Stimulated activated CD4-positive, alpha-beta T cell treated with anti-CD3 and anti-CD28 coated beads, Interleukin-2, amount 100 ng/mL, for 4 hours (primary cell): Measurements from ENCODE around the gene DPCD.
"Not testable (repeated sequence)": the region's sequence is repeated elsewhere in the genome, so short reads cannot be mapped to it uniquely, and the experiment has no call there.

Experiments
- DNase-seq: peaks from one replicate; pipeline ENCODE4 v3.0.0-alpha.2; 2020; ENCODE audit warnings: low read depth

Gene DPCD

DNA sequence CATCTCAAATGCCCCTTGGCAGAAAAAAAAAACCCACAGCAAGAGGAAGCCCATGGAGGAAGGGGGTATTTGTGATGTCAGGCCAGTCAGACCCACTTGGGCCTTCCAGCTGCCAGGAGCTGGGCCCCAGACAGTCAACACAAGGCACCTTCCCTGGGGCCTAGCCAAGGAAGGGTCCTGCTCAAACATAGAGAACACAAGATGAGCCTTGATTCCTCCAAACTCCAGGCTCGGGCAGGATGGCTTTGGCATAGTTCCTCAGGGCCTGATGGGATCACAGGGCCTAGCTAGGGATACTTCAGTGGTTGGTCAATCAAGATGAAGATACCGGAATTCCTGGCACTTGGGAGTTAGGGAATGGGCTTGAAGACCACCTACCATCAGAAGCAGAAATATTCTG lies 30.8 kb downstream of the DPCD start:
- no peak for DNase-seq

DNA sequence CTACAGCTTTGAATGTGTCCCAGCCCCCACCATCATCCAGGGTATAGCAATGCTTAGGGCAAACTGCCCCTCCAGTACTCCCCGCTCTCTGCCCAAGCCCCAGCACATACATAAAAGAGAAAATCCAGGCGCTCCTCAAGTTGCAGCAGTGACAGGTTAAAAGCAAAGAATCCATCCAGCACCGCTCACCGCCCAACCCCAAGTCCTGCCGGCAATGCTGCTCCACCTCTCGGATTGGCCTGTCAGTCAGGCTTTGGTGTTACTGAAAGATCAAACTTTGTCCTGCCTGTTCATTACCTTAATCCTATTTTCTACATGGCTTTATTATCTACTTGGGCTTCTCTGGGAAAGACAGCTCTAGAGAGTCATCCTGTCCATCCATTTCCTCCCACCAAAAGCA lies 31.9 kb downstream of the DPCD start:
- DNase-seq = no peak

DNA sequence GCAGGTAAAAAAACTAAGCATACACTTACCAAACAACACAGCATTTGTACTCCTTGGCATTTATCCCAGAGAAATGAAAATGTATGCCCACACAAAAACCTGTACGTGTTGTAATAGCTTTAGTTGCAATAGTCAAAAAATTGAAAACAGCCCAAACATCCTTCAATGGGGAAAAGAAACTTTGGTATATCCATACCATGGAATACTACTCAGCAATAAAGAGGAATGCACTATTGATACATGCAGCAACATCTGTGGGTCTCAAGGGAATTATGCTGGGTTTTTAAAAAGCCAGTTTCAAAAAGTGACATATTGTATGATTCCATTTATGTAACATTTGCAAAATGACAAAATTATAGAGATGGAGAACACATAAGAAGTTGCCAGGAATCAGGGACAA lies 35.4 kb downstream of the DPCD start:
- no peak for DNase-seq

DNA sequence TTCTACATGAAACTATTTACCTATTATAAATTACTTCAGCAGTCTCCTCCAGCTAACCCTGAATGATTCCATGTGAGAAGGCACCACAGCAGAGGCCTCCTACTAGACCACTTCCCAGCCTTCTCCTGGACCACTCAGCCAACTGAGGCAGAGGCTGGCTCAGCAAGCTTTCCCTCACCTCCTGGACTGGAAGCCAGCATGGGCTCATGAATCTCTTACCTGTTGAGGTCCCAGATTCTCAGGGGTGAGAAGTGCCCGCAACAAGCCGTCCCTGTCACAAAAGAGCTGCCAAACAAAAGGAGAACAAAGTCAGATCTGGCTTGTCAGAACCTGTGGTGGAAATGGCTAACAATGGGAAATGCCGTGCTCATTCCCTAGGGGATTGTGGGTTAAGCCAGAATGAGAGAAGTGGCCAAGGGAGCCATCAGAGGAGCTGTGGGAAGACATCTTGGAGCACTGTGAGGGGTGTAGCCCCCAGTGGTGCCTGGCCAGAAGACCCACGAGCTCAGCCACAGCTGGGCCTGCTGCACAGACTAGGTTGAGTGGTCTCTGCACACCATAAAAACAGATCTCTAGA lies 36.5 kb downstream of the DPCD start:
- DNase-seq = no peak

DNA sequence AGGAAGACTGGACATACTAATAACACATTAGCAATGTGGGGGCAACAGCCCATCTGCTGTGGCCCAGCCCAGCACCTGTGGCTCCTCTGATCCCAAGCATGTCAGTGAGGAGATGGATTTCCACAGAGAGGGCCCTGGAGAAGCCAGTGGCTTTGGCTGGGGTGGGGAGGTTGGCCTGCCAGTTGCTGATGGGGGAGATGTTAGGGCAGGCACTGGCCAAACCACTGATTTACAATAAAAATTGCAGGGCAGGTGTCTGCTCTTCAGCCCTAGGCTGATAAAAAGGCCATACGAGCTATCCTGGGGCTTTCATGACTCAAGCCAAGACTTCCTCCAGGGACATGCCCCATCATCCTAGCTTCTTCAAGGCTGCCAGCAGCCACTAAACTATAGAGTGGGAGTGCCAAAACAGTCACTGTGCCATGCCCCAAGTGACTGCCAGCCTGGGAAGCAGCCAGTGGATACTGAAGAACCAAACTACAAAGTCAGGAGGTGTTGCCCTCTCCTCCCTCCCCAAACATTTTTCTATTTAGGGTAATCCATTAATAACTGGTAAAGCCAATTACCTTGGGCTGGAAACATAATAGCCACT lies 37.8 kb downstream of the DPCD start:
- DNase-seq = no peak

- DNase-seq = no peak
Measured at GRCh38 chr10:101629837-101630632, 41.9 kb downstream of the DPCD start.

DNA sequence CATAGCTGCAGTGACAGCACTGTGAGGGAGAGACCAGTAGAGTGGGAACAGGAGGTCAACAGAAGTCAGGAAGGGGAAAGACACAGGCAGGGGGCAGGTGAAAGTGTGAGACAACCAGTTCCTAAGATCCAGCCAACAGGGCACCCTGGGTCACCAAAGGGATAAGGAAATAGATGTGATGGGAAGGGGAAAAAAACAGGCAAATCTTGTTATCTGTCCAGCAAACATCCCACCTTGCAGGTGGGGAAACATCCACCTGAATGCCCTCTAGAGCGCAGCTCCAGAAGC lies 42.5 kb downstream of the DPCD start:
- DNase-seq = no peak

DNA sequence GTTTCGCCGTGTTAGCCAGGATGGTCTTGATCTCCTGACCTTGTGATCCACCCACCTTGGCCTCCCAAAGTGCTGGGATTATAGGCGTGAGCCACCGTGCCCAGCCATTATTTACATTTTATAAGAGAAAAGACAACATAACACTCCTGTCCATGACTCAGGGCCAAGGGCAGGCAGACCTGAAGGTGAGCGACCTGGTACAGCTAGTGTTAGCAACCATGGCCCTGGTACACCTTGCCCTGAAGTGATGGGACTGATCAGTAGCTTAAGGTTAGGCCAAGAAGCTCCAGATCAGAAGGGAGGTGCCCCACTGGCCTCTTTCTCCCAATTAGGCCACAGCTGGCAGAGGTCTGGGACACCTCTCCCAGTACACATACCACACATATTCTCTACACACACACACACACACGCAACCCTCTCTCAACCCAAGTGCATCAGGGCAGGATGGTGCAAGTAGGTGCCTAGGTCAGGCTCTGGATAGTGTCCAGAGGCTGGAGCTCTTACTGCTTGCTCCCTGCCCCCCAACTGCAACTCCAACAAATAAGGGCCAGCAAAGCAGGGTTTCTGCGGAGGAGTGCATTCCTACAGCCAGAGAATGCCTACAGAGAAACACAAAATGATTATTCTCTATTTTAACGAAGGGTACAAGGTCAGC lies 43.8 kb downstream of the DPCD start:
- no peak for DNase-seq

- DNase-seq = not testable (repeated sequence)
Measured at GRCh38 chr10:101633510-101633909, 45.4 kb downstream of the DPCD start.

DNA sequence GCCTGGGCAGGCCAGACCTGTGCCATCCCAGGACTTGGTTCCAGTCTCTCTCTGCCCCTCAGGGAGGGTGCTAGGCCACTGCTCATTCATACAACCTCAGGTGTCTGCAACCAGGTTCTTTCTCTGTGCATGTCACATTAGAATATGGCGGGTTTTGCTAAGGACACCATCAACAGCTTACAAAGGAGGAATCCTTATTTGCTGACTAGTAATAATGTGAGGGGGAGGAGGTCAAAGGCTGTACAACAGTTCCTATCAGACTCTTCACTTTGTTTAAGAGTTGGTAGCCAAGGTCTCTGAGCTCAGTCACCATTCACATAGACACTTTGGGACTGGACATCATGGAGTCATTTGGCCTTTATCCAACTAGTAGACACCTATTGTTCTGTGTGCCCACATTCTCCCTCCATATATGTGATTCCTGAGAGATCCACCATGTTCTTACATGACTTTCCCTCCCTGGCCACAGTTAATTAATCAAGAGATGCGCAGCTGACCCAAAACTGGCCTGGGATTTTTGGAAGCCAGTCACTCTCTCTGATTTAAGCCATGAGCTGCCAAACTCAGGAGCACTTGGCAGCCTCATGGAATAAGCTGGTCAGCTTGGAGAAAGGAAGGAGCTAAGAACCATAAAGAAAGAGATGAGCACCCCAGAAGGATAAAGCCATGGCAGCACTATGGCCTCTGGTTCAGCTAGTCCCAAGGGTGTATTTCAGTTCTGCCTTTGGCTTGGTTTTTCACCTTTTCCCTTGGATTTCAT lies 51.2 kb downstream of the DPCD start:
- no peak for DNase-seq

DNA sequence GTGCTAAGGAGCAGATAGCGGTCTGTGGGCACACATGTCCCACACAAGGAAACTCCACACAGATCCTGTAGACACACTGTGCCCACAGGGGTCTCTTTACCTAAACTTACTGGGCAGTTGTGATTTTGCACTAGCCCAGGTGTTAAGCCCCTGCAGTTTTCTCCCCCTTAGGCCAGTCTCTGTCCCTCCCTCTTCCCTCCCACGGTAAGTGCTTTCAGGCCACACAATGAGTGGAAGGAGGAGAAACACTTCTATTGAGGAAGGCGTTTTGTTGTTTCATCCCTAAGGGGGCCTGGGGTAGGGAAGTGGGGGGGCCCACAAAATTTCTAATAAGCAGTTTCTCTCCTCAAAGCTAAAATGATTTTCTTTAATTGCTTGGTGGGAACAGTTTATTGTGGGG lies 55.4 kb downstream of the DPCD start:
- DNase-seq = no peak

DNA sequence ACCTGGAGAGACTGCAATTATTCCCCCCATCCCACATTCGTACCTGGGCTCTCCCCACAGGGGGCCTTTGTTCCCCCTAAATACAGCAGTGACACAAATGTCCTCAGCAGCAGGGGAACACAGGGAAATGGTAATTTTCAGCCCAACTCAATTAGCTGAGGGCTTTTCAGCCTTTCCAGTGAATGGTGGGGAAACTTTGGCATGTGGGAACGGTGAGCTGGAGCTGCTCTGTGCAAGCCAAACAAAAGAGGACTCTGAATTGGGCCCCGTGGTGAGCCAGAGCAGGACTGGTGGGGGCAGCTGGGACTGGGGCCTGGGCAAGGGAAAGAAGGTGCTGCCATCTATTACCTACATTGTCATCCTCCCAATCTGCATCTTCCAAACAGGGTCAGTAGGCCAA lies 55.9 kb downstream of the DPCD start:
- DNase-seq = no peak

DNA sequence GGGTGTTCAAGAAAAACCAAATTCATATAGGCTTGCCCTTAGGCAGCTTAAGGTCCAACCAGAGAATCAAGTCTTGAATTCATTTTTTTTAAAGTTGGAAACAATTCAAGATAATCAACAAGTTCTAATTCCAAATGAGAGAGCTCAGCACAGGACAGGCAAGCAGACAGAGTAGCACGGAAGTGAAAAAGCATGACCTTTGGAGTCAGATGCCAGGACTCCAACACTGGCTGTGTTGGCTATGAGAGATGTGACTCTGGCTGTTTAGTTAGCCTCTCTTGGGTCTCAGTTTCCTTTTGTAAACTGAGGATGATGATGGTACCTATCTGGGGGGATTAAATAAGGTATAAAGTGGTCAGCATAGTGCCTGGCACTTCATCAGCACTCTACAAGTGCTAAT lies 57.5 kb downstream of the DPCD start:
- DNase-seq = no peak

DNA sequence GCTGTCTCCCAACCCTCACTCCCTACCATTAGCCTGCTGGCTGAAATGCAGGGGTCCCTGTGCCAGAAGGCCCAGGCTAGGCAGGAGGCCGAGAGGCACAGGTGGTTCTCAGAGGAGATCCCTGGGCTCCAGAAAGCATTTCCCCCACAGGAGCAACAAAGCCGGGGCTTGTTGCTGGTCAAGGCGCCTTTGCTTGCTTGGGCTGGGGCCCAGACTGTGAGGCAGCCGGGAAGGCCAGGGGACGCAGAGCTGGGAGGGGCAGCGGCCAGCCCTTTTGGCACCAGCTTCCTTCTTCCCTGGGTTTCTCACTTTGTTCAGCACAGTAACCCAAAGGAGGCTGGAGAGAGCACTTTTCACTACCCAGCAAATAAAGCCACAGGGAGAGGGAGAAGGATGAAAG lies 58.2 kb downstream of the DPCD start:
- no peak for DNase-seq

- no peak for DNase-seq
Measured at GRCh38 chr10:101647255-101647654, 59.1 kb downstream of the DPCD start.

DNA sequence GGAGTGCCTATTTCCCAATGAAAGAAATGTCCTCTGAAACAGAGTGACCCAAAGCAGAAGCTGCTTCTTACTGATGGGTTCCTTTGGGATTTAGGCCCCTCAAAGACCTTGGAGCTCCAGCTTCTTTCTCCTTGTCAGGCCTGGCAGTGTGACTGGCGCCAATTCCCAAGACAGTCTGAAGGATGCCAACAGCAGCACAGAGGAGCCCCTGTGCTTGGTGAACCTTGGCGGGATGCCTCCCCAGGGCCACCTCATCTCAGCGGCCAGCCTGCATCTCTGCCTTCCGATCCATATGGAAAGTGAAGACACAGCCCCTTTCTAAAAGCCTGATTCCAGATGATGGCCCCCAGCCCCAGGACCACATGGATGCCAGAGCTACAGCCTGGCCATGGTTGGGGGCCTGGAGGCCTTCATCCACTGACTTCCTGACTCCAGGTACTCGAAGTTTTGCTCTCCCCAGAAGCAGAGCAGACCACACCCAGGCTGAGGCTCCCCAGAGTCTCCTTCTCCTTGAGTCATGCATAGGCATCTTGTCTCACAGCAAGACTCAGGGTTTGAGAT lies 61.5 kb downstream of the DPCD start:
- DNase-seq = no peak

DNA sequence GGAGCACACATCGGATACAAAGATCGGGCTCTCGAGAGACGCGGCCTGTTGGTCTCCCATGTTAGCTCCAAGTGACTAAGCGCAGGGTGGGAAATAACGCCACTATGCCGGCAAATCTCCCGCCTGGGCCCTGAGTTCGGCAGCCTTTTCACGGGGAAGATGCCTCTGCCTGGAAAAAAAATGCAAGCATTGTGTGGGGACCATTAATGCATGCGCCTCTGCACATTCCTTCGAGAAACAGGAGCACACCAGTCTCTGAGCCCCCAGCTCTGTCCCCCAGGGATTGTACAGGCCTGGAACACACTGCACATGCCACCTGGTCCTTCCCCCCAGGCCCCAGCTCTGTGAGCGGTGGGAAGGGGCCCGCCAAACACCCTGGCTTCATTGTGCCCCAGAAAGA lies 62.7 kb downstream of the DPCD start:
- DNase-seq = no peak

DNA sequence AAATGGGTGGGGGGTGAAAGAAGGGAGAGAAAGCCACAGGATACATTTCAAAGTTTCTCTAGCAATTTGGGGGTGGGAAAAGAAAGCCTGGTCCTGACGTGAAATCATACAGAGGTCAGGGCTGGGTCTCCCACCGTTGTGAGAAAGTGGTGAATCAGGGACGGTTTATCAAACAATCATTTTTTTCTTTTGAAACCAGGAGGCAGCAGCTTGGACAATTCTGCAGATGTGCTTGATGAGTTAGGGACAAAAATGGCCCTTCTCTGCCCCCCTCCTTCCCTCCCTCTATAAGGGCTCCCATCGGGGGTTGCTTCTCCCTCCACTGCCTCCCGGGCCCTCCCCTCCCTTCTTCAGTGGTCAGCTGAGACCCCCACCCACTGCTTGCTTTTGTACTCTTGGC lies 63.2 kb downstream of the DPCD start:
- no peak for DNase-seq

DNA sequence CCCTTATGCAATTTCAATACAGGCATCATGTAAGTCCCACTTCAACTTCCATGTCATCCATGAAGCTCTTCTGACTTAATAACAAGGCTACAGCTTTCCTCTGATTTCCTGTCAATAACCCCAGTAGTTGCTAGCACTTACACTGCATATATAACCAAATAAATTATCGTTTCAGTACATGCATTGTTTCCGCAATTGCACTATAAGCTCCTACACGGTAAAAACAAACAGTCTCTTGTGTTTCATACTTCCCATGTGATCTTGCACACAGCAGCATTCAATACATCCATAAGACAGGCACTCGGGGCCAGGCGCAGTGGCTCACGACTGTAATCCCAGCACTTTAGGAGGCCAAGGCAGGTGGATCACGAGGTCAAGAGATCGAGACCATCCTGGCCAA lies 65.4 kb downstream of the DPCD start:
- DNase-seq = no peak

DNA sequence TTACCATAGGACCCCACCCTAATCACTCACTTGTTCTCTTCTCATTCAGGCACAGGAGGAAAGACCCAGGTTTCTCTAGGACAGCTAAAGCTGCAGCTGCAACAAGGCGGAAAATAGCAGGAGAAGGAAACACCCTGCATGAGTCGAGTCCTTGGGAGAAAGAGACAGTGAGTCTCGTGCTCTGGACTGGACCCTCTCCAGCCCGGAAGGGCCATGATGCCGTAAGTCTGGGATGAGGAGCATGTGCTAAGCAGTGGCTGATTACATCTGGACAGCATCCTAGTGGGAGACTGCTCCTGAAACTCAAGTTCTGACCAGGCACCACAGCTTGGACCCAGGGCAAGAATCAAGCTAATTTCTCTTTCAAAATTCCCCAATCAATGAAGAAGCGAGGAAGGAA lies 67.4 kb downstream of the DPCD start:
- no peak for DNase-seq

DNA sequence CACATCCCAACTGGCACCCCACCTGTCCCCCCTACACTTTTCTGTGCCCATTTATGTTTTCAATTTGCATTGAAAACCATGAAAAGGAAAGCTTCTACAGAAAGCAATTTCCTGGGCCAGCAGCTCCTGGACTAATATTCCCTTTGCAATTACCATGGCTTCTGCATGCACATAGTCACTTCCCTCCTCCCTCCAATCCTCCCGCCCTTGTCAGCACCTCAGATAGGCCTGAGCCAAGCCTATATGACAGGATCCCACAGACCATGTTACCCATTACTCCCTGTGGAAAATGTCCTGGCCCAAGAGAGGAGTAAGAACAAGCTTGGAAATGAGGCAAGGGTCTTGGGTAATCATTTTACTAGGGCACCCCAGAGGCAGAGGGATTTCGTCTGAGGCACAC lies 68.8 kb downstream of the DPCD start:
- no peak for DNase-seq

DNA sequence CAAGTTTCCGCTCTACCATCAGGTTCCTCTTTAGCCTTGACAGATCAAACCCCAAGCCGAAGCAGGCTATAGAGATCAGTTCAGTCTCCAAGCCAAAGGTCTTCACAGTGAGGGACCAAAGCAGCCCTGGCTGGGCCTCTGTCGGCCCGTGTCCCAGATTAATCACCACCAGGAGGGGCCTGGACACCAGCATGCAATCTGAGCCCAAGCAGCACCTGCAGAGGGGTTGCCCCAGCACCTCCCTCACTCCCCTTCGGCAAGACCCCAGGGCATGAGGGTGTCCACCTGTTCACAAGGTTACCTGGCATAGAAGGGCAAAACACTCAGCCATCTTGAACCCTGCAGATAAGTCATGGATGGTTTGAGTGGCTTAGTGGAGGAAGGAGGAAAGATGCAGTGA lies 70.9 kb downstream of the DPCD start:
- DNase-seq = no peak
